NK-92 (cell line): Measurements from ENCODE around the gene KAZN.

Experiments
- DNase-seq: peaks from one replicate; lab custom pipeline; 2025; ENCODE audit not compliant: unreplicated experiment; lab: John Stamatoyannopoulos, UW

KAZN gene

DNA sequence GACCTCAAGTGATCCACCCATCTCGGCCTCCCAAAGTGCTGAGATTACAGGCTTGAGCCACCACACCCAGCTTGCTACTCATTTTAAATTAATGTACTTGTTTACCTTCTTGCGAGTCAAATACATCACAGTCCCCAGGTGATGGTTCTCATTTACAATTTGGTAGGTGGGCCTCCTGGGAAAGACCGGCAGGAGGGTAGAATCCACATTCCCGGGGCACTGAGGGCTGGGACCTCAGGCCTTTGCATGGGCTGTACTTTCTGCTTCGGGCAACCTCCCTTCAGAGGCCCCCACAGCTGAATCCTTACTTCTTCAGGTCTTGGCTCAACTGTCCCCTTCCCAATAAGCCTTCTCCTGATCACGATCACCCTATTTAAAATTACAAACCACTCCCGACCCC, 165.5 kb downstream of the KAZN start:
- DNase-seq: no peak

DNA sequence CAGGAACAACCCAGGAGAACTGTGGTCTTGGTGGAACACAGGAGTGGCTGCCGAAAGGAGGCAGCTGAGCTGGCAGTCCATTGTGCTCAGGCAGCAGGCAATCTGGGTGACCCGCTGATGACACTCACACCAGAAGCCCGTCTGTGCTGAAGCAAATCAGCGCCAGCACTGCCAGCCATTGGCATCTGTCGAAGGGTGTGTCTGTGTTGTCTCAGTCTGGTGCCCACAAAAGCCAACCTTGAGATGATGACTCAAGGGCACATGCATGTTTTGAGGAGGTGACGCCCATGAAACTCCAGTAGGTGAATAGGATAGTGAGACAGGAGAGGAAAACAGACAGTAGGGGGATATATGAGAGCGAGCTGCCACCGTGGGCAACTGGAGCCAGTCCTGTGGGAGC, 167.3 kb downstream of the KAZN start:
- DNase-seq: no peak

DNA sequence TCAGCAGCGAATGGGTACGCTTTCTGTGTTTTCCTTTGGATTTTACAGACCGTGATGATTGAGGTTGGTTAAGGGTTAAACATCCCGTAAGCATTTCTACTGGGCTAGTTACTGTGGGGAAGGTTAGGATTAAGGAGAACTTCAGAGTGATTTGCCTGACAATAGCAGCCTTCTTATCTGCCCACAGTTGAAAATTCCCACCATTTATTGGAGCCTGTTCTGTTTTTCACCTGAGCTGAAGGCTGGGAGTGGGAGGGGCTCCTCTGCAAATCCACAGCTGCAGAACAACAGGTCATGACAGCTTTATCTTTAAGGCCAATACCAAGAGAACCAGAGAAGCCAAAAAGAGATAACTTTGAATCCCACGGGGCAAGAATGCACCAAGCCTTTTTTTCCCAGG, 168.6 kb downstream of the KAZN start:
- DNase-seq: no peak

DNA sequence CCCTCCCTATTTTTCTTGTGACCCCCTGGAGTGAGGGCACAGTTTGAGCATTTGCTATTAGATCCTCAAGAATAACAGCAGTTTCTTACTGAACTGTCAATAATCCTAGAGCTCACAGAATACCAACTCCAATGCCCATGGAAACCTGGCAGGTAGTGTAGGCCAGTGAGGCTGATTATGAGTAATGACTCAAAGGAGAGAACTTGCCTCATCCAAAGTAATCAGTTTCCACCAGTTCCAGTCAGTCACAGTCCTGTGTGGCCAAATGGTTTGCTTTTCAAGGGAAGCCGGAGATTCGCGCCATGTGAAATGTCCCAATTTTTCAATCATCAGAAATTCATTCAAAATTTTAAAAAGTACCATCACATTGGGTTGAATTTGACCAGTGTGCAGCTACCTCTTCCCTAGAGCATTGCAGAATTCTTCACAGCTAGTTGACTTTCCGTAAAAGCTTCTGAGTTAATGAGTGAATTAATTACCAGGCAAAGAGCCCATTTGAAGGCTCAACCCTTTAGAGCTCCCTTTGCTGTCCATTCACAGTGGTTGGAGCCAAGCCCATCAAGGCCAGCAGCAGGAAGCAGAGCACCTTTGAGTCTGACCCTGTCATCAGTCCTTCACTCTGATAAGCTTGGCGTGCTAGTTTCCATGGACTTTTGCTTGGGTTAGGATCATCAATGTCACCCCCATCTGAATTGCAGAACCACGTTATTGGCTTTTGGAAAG, 170.3 kb downstream of the KAZN start:
- DNase-seq: no peak

DNA sequence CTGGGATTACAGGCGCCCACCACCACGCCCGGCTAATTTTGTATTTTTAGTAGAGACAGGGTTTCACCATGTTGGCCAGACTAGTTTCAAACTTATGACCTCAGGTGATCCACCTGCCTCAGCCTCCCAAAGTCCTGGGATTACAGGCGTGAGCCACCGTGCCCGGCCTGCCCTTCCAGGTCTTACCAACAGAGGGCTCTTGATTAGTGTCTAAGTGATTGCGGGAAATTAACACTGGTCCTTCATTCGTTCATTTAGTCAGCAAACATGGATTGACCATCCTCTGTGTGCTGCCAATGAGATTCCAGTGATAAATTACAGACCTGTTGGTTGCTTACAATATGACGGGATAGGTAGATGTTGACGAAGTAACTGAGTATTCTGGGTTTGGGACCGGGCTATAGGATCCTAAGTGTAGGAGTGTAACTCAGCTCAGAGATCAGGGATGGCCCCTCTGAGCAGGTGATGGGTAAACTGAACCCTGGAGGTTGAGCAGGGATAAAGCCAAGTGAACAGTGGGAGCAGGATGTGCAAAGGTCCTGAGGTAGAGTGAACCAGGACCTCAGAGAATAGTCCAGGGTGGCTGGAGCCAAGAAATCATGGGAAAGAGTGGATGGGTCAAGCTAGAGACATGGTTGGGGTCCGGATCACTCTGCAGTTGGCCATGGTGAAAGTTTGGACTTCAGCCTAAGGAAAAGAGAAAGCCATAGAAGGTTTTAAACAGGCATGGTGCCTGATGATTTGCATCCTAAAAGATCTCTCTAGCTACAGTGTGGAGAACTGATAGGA, 171.2 kb downstream of the KAZN start:
- DNase-seq: no peak

DNA sequence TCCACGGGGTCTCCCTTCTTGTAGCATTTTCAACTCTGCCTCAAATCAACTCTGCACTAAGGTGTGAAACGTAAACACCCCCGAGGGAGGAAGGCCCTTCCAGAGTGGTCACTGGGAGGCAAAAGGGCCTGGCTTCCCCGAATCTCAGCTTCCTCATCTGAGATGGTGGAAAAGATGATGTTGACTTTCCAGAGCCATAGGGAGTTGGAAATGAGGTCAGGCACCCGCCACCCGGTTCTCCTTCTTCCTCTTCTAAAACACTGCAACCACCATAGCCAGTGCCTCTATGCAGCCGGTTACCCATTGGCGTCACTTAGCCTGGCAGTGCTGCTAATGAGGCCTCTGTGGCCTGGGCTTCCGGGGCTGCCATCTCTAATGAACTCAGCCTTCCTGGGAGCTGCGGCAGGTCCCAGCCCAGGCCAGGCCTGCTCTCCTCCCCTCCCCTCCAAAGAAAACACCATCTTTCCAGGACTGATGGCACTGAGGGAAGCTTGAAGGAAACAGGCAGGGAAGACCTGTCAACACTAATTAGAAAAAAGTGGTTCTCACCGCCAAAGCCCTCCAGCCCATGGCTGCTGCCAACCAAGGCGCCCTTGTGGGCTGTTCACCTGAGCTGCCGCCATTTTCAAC, 175.0 kb downstream of the KAZN start:
- DNase-seq: no peak

DNA sequence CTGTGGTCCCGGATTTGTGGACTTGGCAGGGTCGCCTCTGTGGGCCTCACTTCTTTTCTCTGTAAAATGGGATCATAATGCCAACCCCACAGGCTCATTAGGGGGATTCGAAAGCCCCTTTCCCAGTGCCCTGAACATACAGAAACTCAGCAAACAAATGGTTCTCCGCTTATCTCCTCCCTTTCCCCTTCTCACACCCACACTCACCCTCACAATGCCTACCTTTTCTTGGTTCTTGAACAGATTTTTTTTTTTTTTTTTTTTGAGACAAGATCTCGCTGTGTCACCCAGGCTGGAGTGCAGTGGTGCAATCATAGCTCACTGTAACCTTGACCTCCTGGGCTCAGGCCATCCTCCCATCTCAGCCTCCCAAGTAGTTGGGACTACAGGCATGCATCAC, 175.7 kb downstream of the KAZN start:
- DNase-seq: no peak

DNA sequence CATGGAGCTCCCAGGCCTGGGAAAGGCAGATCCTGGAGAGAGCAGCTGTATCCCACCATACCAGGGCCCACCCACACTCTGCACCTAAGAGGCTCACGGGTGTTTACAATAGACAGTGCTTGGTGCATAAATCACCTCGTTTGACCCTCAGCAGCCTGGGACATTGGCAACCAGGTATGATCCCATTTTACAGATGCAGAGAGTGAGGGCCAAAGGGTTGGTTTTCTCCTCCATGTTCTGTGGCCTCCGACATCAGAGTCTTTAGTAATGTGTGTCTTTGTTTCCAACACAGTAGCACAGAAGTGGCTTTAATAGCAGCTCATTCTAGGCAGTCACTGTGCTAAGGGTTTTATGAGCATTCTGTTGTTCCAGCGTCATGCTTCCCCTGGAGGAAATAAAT, 176.5 kb downstream of the KAZN start:
- DNase-seq: no peak

DNA sequence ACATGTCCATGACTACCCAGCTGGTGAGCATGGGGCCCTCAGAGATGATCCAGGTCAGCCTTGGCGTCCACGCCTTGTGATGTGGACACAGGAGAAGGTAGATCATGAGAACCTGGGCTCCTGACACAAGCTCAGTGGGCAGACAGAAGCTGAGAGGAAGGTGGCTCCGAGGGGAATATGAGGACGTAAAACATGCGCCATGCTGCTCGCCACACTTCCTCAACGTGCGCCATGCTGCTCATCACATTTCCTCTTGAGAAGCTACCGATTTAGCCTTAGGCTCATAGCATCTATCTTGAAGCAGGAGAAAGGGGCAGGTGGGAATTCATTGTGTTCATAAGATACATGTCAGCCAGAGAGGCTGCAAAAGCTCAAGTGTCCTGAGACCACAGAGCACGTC, 176.9 kb downstream of the KAZN start:
- no peak for DNase-seq

DNA sequence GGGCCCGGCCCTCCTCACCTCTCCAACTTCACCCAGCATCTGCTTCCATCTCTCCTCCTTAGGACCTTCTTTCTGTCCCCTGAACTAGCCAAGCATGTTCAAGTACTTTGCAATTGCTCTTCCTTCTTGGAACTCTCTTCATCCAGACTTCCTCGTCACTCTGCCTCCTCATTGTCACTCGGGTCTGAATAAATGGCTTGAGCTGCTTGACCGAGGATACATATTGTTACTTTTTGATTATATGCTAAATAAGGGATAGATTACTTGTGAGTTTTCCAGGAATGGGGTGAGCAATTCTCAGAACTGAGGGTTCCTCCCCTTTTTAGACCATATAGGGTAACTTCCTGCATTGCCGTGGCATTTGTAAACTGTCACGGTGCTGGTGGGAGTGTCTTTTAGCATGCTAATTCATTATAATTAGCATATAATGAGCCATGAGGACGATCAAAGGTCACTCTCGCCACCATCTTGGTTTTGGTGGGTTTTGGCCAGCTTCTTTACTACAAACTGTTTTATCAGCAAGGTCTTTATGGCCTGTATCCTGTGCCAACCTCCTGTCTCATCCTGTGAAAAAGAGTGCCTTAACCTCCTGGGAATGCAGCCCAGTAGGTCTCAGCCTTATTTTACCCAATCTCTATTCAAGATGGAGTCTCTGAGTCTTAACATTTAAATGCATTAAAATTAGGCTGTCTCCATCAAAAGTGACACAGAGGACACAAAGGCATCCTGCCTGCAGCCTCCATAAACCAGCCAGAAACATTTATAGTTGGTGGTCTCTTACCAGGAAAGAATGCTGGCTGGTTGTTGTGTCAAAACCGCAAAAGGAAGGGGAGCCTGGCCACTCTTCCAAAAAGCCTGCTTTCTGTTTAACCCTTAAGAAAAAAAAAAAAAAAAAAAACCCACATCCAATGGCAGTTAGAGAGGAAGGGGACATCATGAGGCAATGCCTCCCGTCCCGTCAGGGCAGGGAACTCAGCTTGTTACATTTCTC, 179.3 kb downstream of the KAZN start:
- no peak for DNase-seq

DNA sequence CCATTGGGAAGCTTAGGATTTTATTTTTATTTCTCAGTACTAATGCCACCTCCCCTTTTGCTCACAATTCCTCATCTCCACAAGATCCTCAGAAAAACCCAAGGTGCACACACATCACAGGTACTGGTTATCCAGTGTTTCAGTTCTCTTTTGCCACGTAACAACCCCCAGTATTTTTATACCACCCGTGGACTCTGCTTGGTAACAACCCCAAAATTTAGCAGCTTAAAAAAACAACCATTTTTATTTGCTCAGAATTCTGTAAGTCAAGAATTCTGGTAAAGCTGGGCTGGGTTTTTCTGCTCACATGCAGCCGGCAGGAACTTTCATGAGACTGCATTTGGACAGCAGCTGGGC, 180.0 kb downstream of the KAZN start:
- DNase-seq: no peak

DNA sequence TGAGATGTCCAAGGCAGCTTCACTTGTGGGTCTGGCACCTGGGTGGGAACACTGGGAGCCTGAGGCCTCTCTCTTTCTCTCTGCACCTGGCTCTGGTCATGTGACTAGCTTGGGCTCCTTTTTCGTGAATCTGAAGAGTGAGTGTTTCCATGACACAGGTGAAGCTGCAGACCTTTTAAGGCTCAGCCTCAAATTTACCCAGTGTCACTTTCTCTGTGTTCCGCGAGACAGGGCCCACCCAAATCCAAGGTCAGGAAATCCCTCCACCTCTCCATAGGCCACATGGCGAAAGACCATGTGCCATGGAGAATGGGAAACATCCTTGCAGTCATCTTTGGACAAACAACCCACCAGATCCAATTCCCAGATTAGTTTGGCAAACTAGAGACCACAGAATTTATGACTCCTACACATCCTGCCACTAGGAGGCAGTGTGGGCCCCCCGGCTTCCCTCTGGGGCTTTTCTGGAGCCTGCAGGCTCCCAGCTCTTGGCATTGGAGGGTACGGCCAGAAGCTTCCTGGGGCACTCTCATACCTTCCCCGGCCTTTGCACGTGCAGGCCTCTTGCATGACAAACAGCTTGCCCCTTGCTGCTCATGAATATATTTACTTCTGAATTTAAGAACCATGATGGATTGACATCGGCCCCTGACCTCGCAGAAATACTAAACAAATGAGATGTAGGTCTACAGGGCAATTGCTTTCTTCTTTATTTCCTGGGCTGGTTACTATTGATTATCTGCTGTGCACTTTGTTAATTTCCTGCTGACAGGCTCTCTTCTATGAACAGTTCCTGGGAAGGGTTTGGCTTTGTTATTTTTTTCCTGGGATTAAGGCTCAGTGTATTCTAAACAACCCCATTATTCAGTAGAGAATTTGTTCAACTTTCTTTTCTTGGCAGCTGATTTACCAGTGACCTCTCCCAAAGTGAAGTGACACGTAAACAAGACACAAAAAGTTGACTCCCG, 180.7 kb downstream of the KAZN start:
- DNase-seq: no peak

DNA sequence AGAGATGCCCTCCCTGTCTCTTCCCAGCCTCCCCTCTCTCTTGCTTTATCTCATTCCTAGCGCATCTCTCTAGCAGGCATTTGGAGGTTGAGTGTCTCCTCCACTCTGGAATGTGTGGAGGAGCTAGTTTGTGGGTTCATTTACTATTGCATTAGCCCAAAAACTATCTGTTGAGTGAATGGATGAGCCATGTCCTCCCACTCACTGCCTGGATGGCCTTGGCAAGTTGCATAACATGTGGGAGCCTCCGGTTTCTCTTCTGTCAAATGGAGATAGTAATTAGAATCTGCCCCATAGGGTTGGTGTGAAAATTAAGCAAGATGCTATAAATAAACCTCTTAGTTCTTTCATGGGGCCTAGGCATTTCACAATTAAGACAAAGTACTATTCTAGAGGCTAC, 181.8 kb downstream of the KAZN start:
- no peak for DNase-seq

DNA sequence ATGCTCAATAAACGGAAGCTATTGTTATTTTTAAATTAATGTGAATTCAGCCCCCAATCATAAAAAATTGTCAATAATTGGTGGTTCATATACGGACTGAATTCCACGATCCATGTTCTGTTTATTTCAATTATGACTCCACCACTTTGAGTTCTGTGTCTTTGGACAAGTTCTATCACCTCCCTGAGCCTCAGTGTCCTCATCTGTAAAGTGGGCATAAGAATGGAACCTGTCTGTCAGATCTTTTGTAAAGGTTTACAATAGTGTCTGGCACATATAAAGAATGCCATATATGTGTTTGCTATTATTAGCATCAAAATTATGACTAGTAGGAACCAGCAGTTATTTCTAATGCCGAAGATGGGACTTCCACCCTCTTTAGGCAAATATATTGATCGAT, 183.3 kb downstream of the KAZN start:
- no peak for DNase-seq

DNA sequence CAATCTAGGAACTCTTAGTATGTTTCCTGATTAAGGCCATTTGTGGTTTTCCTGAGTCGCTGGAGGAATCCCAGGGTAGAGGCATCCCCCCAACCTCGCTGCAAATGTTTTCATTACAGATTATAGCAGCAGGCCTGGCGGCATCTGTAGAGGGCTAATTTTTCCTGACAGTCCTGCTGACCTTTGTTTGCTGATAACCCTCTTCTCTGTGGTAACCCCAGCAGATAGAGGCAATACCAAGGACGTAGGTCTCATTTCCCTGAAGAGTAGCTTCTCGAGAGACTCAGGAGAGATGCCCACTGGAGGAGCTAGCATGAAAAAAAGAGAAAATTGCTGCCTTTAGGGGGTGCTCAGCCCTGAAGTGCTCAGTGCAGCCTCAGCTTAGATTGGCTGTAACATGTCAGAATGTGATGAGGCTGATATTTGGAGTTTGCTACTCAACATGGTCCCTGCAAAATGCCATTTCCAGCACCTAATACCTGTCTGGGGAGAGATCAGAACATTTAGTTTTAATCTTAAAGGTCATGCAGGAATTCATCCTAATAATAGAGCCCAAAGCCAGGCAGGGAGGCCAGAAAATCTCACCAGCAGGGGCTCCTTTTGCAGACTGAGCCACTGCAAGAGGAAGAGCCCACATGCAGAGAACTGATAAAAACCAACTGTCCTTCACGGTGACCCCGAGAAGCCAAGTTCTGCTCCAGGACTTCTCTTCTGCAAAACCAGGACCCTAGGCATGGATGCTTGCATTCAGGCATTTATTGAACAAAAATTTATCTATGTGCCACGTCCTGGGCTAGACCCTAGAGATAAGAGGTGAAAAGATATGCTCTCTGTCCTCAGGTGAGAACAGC, 184.5 kb downstream of the KAZN start:
- DNase-seq: no peak

DNA sequence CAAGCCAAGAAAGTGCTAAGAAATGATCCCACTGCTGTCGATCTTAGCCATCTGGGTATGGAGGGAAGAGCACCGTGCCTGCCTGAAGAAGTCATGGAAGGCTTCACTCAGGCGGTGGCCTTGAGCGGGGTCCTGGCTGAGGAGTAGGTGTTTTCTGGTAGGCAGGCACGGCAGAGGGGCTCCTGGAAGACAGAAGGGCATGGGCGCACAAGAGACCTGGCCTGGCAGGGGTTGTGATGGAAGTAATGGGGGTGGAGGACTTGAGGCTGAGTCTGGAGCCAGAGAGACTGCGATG, 185.1 kb downstream of the KAZN start:
- DNase-seq: no peak

DNA sequence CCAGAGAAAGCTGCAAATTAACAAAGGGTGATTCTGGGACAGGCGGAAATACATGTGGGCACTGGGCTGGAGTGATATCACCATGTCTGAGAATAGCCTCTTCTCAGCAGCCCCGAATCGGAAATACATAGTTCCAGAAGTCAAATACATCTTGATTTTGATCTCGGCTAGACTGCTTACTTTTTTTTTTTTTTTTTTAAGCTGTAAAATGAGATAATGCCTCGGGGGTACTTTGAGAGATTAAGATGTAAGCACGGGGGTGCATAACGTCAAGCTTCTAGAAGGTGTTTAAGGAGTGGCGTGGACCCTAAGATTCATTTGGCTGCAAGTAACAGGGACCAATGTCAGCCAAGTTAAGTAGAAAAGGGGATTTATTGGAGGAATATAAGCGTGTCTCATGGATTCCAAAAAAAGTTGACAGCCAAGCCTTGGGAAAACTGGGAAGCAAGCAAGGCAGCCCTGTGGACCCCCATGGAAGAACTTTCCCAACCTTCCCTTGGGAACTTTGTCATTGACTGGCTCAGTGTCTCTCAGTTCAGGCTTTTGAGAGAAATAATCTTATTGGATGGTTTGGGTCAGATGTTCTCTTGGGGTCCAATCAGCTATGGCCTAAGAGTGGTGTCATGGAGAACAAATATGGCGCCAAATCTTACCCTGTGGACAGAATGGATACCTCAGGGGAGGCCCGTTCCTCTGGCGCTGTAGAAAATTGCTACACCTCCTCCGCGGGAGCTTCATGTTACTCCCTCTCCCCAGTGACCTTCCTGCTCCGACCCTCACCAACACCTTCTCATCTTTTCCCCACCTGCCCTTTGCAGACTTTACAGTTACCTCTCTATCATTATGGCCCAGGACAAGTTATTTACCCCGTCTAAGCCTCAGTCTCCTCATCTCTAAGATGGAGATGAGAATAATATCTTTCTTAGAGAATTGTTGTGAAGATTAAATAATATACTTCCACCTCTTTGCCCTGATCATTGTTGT, 186.6 kb downstream of the KAZN start:
- no peak for DNase-seq

DNA sequence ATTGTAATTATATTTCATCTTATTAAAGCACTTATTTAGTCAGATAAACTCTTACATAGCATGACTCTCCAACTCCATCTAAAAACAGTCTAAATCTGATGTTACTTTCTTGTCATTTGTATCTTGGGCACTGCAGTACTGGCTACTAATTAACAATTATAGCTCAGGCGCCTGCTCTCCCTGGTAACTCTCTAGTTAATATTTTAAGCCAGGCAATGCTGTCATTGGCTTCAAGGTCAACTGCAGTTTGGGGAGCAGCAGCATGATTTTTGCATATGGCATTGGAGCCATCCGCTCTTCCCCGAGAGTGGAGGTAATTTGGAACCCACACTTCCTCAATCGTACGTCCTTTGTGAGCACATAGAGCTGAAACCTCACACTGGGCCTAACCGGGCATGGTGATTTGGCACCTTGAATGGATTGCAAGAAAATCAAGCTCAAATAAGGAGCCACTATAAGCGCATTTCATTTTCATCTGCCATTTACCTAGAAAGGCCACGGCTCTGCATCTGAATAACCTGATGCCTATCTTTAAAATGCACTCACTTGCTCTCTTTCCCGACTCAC, 187.7 kb downstream of the KAZN start:
- no peak for DNase-seq
